HCEC 1CT (cell line): ENCODE results near the gene PPM1H.
"Not testable (repeated sequence)": the region's sequence is repeated elsewhere in the genome, so short reads cannot be mapped to it uniquely, and the experiment has no call there.

Experiments used
- DNase-seq: peaks from one replicate; pipeline ENCODE4 v3.0.0-alpha.2; 2017

PPM1H gene

GRCh38 chr12:62664951-62665350 lies 270.0 kb downstream of the PPM1H start:
- not testable (repeated sequence) for DNase-seq

GRCh38 chr12:62660756-62661155 lies 274.2 kb downstream of the PPM1H start:
- peak; percentile 91 for DNase-seq

- no peak for DNase-seq
Observed at GRCh38 chr12:62659453-62660295, 275.3 kb downstream of the PPM1H start.

- DNase-seq, result no peak
Observed at GRCh38 chr12:62658910-62659309, 276.0 kb downstream of the PPM1H start.

GRCh38 chr12:62657363-62657632 lies 277.7 kb downstream of the PPM1H start:
- DNase-seq, result no peak

- DNase-seq, result no peak
Observed at GRCh38 chr12:62656591-62657362, 278.2 kb downstream of the PPM1H start.

GRCh38 chr12:62655666-62656151 lies 279.2 kb downstream of the PPM1H start:
- DNase-seq, result no peak

GRCh38 chr12:62654326-62655241 lies 280.4 kb downstream of the PPM1H start:
- DNase-seq, result no peak

GRCh38 chr12:62653740-62654139 lies 281.2 kb downstream of the PPM1H start:
- DNase-seq, result no peak

GRCh38 chr12:62653304-62653703 lies 281.6 kb downstream of the PPM1H start:
- DNase-seq, result no peak

GRCh38 chr12:62651138-62651537 lies 283.8 kb downstream of the PPM1H start:
- no peak for DNase-seq

GRCh38 chr12:62649412-62650138 lies 285.4 kb downstream of the PPM1H start:
- no peak for DNase-seq

GRCh38 chr12:62647586-62647985 lies 287.4 kb downstream of the PPM1H start:
- DNase-seq, result no peak

GRCh38 chr12:62646566-62646965 lies 288.4 kb downstream of the PPM1H start:
- no peak for DNase-seq

GRCh38 chr12:62643486-62643885 lies 291.5 kb downstream of the PPM1H start:
- DNase-seq, result no peak

- no peak for DNase-seq
Observed at GRCh38 chr12:62642486-62642885, 292.5 kb downstream of the PPM1H start.

GRCh38 chr12:62640910-62641448 lies 294.0 kb downstream of the PPM1H start:
- peak; percentile 53 for DNase-seq

- DNase-seq, result no peak
Observed at GRCh38 chr12:62637679-62638078, 297.3 kb downstream of the PPM1H start.

GRCh38 chr12:62635649-62636048 lies 299.3 kb downstream of the PPM1H start:
- DNase-seq, result no peak

GRCh38 chr12:62632411-62632918 lies 302.5 kb downstream of the PPM1H start:
- DNase-seq, result peak; percentile 21

GRCh38 chr12:62631471-62632410 lies 303.2 kb downstream of the PPM1H start:
- peak; percentile 77 for DNase-seq
